Fibroblast of the aortic adventitia (primary cell): ENCODE data around the gene MMS19. TPM values are rescaled to one million over a fixed set of nuclear protein-coding genes. Genes with fewer than 3 reads are reported as not detected.

ENCODE experiments used
- small RNA-seq: library from RNA; depleted of rRNA; stranded (forward); fragments of <200 nt; gene quantifications from one replicate; pipeline ENCODE3, GENCODE V24; 2012
- total RNA-seq: library from RNA; depleted of rRNA; stranded (reverse); fragments of >200 nt; gene quantifications from 2 replicates; pipeline ENCODE4 v1.2.3, GENCODE V29; 2012; ENCODE audit warnings: low replicate concordance

MMS19 gene
- total RNA-seq, 1 donor, result 81.1 TPM

Small RNA genes lying within 50 kb of the gene (small RNA-seq; reads per million reads assigned to genes)
- not detected for gene RF00019

Other genes with a start within 250 kb of the MMS19 start
- gene ARHGAP19, start 205.8 kb downstream of the MMS19 start, total RNA-seq, result 9.8 and 10.8 TPM in 2 replicates
- gene FRAT1, start 179.2 kb downstream of the MMS19 start, total RNA-seq, result 1.5 and 5.6 TPM in 2 replicates
- 5.2 and 6.8 TPM in 2 replicates for gene FRAT2, start 163.7 kb downstream of the MMS19 start, total RNA-seq
- gene RRP12, start 97.1 kb downstream of the MMS19 start, total RNA-seq, result 13.0 and 15.9 TPM in 2 replicates
- gene PGAM1, start 72.2 kb downstream of the MMS19 start, total RNA-seq, result 107 and 362 TPM in 2 replicates
- 29.8 and 50.3 TPM in 2 replicates for gene EXOSC1, start 52.4 kb downstream of the MMS19 start, total RNA-seq
- gene ZDHHC16, start 52.2 kb downstream of the MMS19 start, total RNA-seq, result 24.9 and 45.5 TPM in 2 replicates
- 22.1 and 35.2 TPM in 2 replicates for gene UBTD1, start 502 bp upstream of the MMS19 start, total RNA-seq
- gene ANKRD2, start 74.4 kb upstream of the MMS19 start, total RNA-seq, result 0.27 and 0.57 TPM in 2 replicates
- gene HOGA1, start 86.0 kb upstream of the MMS19 start, total RNA-seq, result 0.08 and 0.72 TPM in 2 replicates
- not detected in 2 replicates for gene C10orf62, start 91.3 kb upstream of the MMS19 start, total RNA-seq
- 6.5 and 10.1 TPM in 2 replicates for gene MORN4, start 135.1 kb upstream of the MMS19 start, total RNA-seq
- gene PI4K2A, start 142.2 kb upstream of the MMS19 start, total RNA-seq, result 10.1 and 22.3 TPM in 2 replicates
- gene AVPI1, start 188.8 kb upstream of the MMS19 start, total RNA-seq, result 20.2 TPM in 2 replicates
- 34.9 and 64.3 TPM in 2 replicates for gene MARVELD1, start 215.3 kb upstream of the MMS19 start, total RNA-seq
- 14.1 and 20.4 TPM in 2 replicates for gene ZFYVE27, start 238.7 kb upstream of the MMS19 start, total RNA-seq